Prostate gland (tissue), 2 donors: ENCODE data around the gene TCEANC.
"Not testable (repeated sequence)": the region's sequence is repeated elsewhere in the genome, so short reads cannot be mapped to it uniquely, and the experiment has no call there.

ENCODE experiments used
- CTCF ChIP-seq, 4 experiments: fragments of 200-600 bp in 2 of 4; fragments of 450-650 bp in 2 of 4; sonication (generic) in 2 of 4; IDR thresholded peaks; 1 replicate in 3 of 4; 2 replicates in 1 of 4; pipeline ENCODE4 v1.5.1; 2016 to 2019; ENCODE audit warnings: antibody characterized with exemption in 4 of 4, mild to moderate bottlenecking in 2 of 4, moderate library complexity in 2 of 4
- POLR2AphosphoS5 ChIP-seq: sonication (generic); formaldehyde crosslinking; IDR thresholded peaks from one replicate; pipeline ENCODE4 v1.6.1; 2017; ENCODE audit warnings: antibody characterized with exemption

- not testable (repeated sequence) for TF ChIP-seq POLR2AphosphoS5; CTCF (IDR thresholded peaks at IDR 0.05)
Measured at GRCh38 chrX:13637224-13637623, 15.7 kb upstream of the TCEANC start.
